ENCODE measurements around the gene HSD11B2.

DNA sequence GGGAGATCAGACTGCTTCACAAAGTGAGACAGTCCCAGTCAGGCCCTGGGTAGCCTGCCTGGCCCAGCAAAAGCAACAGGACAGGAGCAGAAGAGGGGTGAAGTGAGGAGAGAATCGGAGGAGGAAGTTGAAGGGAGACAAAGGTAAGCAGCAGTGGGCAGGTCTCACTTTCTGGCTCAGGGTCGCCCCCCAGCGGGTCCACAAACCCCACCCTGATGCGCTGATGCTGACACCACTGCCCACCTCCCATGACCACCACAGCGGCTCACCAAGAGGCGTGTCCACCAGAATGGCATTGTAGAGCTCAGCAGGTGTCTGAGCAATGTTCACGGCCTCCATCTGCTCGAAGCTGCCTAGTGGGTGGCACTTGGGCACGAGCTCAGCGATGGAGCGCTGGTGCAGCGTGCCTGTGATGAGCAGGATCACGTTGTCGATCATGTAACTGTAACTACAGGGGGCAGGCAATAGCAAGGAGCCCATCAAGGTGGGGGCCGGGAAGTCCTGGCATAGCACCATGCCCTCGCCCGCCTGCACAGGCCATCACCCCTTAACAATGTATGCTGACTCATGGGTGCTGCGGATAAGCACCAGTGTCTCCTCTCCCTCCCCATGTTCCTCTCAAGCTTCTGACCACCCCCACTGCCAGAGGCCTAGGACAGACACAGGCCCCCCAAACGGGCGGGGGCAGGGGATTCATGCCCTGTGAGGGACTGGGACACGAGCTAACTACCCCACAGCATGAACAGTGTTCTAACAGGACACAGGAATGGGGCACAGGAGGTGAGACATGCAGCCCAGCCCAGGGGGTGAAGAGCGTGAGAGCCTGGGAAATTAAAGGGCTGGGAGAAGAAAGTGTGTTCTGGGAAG is 13.6 kb downstream of the HSD11B2 start:
- TF ChIP-seq CTCF (IDR thresholded peaks at IDR 0.05; ENCODE audit: low read depth, low read length, missing input control) (no peak), ATF3 (IDR thresholded peaks at IDR 0.05) (no peak), YY1 (IDR thresholded peaks at IDR 0.05) (no peak), TAF1 (conservative IDR thresholded peaks at IDR 0.05) (no peak), FOXA1 (IDR thresholded peaks at IDR 0.05) (no peak), RAD21 (IDR thresholded peaks at IDR 0.05) (no peak), MAX (IDR thresholded peaks at IDR 0.05) (no peak), GABPA (IDR thresholded peaks at IDR 0.05 in 1 of 2, conservative IDR thresholded peaks at IDR 0.05 in 1 of 2) (no peak)
- TF ChIP-seq, protein P1, sequence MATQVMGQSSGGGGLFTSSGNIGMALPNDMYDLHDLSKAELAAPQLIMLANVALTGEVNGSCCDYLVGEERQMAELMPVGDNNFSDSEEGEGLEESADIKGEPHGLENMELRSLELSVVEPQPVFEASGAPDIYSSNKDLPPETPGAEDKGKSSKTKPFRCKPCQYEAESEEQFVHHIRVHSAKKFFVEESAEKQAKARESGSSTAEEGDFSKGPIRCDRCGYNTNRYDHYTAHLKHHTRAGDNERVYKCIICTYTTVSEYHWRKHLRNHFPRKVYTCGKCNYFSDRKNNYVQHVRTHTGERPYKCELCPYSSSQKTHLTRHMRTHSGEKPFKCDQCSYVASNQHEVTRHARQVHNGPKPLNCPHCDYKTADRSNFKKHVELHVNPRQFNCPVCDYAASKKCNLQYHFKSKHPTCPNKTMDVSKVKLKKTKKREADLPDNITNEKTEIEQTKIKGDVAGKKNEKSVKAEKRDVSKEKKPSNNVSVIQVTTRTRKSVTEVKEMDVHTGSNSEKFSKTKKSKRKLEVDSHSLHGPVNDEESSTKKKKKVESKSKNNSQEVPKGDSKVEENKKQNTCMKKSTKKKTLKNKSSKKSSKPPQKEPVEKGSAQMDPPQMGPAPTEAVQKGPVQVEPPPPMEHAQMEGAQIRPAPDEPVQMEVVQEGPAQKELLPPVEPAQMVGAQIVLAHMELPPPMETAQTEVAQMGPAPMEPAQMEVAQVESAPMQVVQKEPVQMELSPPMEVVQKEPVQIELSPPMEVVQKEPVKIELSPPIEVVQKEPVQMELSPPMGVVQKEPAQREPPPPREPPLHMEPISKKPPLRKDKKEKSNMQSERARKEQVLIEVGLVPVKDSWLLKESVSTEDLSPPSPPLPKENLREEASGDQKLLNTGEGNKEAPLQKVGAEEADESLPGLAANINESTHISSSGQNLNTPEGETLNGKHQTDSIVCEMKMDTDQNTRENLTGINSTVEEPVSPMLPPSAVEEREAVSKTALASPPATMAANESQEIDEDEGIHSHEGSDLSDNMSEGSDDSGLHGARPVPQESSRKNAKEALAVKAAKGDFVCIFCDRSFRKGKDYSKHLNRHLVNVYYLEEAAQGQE (IDR thresholded peaks at IDR 0.05): no peak
- TF ChIP-seq, protein P2, sequence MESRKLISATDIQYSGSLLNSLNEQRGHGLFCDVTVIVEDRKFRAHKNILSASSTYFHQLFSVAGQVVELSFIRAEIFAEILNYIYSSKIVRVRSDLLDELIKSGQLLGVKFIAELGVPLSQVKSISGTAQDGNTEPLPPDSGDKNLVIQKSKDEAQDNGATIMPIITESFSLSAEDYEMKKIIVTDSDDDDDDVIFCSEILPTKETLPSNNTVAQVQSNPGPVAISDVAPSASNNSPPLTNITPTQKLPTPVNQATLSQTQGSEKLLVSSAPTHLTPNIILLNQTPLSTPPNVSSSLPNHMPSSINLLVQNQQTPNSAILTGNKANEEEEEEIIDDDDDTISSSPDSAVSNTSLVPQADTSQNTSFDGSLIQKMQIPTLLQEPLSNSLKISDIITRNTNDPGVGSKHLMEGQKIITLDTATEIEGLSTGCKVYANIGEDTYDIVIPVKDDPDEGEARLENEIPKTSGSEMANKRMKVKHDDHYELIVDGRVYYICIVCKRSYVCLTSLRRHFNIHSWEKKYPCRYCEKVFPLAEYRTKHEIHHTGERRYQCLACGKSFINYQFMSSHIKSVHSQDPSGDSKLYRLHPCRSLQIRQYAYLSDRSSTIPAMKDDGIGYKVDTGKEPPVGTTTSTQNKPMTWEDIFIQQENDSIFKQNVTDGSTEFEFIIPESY (IDR thresholded peaks at IDR 0.05): no peak
